Measurements from ENCODE around the gene PRDM16. TPM values are rescaled to one million over a fixed set of nuclear protein-coding genes. Genes with fewer than 3 reads are reported as not detected.

The PRDM16 gene
- total RNA-seq, 1 experiment from 2014 or later, result not detected

DNA sequence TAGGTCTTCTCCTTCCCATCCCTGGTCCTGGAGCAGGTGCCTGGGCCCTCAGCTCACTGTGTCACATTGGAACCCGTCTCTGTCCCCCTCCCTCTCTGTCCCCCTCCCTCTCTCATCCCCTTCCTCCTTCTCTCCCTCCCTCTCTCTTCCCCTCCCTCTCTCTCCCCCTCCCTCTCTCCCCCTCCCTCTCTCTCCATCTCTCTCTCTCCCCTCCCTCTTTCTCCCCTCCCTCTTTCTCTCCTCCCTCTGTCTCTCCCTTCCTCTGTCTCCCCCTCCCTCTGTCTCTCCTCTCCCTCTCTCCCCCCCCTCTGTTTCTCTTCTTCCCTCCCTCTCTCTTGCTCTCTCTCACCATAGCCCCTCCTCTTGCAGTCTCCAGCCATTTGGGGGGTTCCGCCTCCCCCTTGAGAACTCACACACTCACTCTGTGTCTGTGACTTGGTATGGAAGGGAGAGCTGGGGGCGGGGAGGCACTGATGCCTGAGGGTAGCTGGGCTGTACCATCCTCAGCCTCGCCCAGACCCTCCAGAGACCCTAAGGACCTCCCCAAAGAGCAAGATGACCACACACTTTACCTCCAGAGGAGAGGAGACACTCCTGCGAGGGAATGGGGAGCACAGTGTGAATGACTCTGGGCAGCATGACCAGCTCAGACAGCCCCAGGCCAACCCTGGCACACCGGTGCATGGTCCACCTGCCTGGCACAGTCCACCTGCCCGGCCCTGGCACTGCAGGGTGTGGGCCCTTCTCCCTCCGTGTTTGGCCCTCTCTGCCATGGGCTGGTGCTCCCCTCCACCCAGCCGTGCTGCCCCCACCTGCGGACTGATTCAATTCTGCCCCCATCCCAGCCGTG, 282.7 kb downstream of the PRDM16 start:
- DNase-seq (ENCODE audit: low spot score), result no peak

DNA sequence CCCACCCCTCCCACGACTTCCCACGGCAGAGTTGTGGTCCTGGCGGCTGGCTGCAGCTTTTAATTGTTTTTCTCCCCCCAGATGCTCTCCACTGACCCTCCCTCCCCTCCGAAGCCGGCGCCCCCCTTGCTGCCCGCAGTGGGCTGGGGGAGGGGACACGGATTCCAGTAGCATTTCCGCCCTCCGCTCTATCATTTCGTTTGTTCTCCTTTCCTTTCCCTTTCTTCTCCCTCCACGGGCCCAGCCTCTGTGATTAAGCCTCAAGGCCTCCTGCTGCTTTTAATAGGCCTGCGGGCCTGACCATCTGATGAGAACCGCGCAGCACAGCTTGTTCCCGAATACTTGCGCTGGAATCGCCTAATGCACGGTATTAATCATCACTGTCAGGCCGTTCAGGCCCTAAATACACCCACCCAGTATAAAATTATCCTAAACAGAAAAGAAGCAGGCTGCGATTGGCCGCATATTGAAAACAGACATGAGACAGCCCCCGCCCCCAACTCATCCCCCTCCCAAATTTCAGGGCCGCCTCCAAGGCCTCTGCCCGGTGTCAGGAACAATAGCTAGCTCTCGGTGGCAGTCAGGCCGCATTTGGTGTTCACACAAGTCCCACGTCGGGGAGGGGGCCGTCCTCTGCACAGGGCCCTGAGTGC, 283.4 kb downstream of the PRDM16 start:
- DNase-seq (ENCODE audit: low spot score), result no peak

DNA sequence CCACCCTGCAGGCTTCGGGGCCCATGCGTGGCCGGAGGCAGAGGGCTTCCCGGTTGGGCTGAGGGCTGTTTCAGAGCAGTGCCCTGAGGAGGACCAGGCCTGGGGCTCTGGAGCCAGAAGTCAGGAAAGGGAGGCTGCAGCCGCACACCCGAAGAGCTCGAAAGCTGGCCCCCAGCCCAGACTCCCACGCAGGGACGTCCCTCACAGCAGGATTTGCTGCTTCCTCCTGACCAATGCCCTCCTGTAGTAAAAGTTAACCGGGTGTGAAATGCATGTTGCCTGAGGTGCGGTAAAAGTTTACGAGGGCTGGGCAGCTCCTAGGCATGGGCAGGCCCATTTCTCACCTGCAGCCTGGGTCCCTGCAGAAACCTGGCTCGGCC, 283.9 kb downstream of the PRDM16 start:
- DNase-seq (ENCODE audit: low spot score), result no peak

DNA sequence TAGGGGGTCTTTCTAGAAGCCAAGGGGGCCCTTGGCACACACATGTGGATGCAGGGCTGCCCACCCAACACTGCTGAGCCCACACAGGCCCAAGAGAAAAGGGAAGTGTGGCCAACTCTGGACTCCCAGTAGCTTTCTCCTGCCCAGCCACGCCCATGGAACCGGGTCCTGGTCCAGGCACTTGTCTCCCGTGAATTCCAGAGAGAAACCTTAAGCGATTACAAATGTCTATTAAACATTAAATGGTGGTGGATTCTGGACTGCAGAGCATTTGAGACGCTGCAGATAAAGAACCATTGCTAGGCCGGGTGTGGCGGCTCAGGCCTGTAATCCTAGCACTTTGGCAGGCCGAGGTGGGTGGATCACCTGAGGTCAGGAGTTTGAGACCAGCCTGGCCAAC, 284.9 kb downstream of the PRDM16 start:
- DNase-seq (ENCODE audit: low spot score), result no peak

DNA sequence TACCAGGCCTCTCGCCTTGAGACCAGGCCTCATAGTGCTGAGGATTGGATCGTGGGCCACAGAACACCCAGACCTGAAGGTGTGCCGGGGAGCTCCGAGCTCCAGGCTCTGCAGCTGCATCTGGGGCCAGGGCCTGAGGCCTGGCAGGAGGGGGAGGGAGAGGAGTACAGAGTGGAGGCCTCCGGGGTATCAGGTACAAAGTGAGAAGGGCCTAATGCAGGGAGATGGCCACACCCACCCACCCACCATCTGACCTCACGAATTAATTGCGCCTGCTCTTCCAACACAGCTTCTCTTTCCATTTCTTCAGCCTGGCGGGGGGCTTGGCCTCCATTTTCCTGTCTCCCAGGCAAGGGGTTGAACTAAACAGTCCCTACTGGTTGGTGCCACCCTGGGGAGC, 286.1 kb downstream of the PRDM16 start:
- no peak for DNase-seq (ENCODE audit: low spot score)

DNA sequence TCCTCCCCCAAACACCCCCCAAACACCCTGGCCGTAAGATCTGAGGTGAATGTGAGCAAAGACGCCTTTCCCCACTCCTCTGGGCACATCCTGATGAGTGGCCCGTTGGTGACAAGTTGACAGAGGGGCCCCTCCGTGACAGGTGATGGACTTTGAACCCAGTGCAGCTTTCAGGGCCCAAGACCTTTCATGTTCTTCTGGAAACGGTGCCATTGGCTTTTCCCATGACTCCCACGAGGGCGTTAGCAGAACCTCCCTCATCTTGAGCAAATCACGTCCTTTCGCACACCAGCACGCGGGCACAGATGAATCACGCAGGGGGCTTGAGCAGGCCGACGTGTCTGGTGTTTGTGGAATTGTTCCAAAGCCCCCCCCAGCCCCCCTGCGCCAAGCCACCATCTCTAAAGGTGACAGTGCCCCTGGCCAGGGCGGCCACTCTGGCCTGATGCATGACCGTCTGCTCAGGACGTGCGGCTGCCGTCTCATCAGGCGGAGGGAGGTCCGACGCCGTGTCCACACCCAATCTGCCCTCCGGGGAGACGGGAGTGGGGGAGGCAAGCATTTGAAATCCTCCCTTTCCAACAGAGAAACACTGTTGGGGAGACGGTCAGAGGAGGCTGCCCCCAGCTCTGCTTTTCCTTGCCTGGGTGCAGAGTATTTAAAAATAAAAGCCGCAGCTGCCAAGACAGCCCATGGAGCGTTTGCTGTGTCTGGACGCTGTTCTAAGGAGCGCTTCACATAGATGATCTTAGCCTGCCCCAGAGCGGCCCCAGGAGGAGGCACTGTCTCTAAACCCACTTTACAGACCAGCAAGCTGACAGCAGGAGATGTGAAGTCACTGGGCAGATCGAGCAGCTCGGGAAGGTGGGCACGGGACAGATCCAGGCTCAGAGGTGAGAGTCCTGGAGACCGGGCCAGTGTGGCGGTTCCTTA, 287.2 kb downstream of the PRDM16 start:
- no peak for DNase-seq (ENCODE audit: low spot score)

DNA sequence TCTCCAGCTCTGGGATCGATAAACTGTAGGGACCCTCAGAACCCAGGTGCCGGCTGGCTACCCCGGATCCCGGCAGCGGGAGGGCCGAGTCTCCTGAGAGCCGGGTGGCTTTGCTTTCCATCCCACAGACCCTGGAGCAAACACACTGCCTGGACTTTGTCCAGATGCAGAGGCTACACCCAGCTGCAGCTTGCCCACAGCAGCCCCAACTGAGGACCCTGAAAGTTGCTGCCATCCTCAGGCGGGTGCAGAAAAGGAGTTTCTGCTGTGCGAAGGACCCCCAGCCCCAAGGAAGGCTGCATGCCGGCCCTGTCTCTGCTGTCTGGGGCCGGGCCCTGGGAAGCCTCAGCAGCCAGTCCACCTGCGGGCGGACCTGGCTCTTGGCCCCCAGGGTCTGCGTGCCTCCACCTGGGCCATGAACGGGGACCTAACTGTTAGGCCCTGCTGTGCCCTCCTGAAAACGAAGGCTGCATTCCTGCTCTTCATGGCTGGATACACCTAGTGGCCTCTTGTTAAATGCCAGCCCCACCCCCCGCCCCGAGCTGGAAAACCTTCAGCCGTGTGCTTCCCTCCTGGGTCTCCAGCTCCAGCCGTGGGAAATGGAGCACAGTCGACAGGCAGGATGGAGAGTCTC, 287.9 kb downstream of the PRDM16 start:
- no peak for DNase-seq (ENCODE audit: low spot score)

DNA sequence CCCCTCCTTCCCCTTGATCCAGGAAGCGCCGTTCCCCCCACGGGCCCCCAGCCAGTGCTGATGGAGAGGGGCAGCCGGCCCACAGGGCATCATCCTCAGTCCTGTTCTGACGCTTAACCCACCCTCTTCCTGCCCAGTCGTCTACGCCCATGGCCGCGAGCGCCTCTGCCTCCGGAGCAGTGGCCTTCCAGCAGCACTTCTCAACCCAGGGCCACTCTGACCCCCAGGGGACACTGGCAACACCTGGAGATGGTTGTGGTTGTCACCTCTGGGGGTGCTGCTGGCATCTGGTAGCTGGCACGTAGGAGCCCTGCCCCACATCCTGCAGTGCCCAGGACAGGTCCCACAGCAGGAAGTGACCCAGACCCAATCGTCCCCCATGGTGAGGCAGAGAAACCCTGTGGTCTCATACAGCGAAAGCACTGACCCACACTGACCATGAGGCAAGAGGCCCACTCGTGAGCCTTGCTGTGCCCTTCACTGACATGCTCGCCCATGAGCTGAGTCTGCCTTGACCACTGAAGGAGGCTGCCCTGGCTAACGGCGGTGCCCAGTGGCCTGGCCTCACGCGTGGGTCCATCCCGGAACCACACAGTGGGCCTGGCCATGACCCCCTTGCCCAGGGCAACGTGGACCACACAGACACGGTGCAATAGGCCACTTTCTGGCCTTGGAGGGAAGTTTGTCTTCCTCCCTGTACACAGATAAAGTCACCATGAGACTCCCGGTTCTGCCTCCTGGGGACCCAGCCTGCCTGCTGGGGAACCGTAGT, 288.7 kb downstream of the PRDM16 start:
- DNase-seq (ENCODE audit: low spot score), result no peak

DNA sequence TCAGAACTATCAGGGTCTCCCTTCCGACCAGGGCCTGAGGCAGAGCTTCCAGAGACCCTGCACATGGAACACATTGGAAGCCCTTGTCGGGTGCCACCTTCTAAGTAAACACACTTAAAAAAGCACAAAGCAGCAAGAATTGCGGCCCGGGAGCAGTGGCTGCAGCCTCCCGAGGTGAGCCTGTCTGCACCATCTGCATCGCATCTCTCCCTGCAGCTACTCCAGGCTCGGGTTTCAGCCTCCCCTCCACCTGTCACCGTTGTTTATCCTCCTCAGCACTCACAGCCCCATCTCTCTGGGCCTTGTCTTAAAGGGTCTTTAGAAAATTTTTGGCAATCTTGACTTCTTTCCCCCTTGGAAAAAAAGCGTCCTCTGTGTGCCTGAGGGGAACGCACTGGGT, 290.3 kb downstream of the PRDM16 start:
- no peak for DNase-seq (ENCODE audit: low spot score)

DNA sequence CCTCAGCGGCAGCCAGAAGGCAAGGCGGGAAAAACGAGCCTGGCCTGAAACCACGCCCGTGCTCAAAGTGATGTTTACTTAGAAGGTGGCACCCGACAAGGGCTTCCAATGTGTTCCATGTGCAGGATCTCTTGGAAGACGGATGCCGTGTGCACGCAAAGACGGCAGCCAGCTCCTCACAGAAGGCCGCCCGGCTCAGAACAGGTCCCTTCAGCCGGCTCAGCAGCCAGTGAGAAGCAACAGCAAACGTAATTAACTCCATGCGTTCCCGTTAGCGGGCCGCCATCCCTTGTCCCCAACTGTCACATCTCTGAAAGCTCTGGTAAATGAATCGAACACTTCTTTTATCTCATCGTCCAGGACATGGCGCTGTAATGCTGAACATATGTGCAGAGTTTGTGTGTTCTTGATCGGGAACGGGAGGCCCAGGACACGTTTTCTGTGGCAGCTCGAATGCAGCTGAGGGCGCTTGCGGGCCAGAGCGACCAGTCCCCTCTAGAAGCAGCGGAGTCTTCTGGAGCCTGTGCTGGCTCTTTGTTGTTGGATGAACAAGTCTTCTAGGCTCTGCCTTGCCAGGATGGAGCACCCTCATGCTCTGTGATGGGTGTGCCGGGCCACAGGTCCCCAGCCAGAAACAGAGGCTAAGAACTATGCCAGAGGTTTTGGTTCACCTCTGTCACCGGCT, 290.9 kb downstream of the PRDM16 start:
- DNase-seq (ENCODE audit: low spot score), result no peak

DNA sequence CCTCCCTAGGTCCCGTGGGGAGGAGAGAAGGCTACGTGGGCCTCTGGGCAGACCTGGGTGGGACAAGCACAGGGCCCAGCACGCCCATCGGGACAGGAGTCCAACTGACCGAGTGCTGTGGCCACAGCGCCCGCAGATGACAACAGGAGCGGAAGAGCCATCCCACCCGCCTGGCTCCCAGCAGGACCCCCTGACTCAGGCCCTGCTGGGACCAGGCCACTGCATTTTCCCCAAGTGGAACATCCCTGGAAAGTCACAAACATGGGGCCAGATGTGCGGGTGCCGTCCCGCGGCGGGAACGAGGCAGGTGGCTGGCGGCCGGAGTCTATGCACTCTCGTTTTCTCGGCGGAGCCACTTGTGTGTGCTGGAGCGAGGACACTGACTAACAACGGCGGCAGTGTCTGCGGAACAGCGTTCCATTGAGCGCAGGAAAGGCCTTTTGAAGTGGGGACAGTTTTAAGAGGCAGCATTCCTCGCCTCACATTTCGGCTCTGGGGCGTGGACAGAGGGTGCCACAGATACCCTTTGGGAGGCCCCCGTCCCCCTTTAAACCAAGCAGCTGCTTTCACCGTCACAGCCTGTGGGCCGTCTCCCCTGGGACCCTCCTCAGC, 291.7 kb downstream of the PRDM16 start:
- DNase-seq (ENCODE audit: low spot score), result no peak

DNA sequence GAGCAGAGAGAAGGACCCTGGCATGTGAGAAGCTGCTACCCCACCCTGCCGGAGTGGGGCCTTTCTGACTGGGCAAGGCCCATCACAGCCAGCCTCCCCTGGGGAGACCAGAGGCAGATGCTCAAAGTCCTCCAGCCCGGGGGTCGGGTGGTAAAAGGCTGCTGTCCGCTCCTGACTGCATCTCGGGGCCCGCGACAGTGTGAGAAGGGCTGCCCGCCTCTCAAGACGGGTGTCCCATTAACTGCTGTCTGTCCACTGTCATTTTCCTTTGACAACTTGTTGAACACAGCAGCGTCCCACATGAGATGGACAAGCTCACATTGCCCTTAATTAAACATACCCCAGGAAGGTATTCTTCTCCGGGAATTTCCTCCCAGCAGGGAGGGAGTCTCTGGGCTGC, 294.0 kb downstream of the PRDM16 start:
- DNase-seq (ENCODE audit: low spot score), result no peak

DNA sequence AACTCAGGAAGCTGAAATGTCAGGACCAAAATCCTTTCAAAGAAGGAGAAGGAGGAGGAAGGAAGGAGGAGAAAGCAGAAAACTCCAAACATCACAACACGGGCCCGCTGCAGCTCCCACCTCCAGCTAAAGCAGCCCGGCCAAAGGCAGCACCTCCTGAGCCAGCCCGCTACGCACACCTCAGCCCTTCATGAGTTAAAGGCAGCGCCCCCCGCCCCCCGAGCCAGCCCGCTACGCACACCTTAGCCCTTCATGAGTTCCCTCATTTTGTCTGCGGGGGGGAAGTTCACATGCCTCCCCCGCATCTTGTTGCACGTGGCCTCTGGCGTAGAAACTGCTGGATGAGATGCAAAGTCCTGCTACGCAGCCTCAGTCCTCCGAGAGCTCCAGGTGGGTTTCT, 294.8 kb downstream of the PRDM16 start:
- no peak for DNase-seq (ENCODE audit: low spot score)

DNA sequence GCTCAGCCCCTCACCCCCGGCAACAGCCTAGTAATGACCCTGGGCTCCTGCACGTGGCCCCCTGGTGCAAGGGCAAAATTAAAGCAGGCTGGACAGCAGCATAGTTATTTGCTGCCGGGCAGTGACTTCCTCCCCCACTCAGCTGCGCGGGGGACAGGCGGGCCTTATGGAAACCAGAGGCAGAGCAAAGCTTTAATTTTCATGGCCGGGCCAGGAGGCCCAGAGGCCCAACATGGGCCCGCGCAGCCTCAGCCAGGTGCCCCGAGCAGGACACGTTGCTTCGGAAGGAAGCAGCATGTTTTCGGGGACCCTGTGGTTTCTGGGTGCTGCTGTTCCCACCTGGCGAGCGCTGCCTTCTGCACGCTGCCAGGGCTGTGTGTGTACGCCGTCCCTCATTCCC, 295.5 kb downstream of the PRDM16 start:
- no peak for DNase-seq (ENCODE audit: low spot score)

DNA sequence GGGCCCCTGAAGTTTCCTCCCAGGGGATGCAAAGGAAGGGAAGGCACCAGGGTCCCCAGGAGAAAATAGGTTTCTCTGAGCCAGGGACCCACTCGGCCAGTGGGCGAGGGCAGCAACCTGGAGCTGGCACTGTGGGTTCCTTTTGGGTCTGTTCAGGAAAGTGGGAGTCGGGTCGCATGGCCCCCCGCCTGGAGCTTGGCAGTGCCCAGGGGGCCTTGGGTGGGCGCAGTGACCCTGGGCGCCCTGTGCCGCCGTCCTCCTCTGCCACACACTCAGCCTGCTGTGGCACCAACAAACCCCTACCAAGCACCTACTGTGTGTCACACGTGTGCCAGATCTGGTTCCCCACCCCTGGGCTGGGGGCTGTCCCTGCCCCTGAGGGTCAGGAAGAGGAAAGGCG, 296.0 kb downstream of the PRDM16 start:
- DNase-seq (ENCODE audit: low spot score), result no peak

DNA sequence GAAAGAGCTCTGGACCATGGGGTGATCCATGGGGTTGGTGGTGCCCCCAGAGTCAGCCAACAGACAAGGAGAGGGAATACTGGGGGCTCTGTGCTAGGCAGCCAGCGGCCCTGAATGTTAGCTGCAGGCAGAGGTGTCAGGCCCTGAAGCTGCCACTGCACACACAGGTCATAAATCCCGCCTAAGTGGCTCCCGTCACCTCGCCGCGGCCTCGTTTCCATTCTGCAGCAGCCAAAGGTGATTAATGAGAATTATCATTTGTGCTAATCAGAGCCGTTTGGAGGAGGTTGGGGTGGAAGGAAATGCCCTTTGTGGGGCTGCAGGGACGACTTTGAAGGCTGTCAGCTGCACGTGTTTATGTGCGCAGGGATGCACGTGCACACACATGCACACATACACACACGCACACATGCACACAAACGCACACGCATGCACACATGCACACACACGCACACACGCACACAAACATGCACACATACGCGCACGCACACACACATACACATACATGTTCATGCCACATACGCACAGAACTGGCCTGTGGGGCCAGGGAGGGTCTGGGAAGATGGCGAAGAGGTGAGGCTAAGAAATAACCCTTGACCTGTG, 296.6 kb downstream of the PRDM16 start:
- DNase-seq (ENCODE audit: low spot score), result no peak

DNA sequence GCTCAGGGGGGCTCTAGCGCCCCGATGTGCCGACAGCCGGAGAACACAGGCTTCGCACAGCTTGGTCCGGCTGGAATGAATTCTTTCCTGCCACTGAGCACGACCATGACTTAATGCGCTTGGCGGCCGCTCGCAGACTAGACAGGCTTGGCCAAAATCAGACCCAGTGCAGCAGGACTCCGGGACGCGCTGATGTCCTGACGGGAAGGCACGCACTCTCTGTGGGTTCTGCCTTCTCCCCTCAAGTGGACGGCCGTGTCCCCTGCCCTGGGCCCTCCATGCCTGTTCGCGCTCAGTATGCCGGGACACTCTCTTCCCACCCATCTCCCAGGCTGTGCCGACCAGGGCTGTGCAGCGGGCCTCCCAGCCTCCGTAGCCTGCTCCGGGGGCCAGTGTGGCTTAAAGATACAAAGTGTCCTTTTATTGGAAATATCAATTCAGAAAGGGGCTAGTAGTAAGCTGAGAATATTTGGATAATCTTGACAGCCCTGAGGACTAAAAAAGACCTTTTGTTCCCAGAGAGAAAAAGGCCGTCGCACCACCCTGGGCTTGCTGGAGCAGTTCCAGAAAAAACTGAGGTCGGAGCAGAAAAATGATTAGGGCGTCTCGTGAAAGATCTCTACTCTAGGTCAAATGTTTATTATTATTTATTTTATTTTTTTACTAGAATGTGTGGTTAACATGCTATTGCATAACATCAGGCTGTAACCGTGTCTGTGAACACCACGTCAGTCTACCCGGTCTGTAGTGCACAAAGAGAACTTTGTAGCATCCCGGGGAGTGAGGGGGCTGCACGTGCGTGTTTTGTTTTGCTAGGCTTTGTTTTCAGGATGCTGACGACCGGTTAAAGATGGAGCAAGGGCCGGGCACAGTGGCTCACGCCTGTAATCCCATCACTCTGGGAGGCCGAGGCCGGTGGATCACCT, 297.4 kb downstream of the PRDM16 start:
- DNase-seq (ENCODE audit: low spot score), result no peak

DNA sequence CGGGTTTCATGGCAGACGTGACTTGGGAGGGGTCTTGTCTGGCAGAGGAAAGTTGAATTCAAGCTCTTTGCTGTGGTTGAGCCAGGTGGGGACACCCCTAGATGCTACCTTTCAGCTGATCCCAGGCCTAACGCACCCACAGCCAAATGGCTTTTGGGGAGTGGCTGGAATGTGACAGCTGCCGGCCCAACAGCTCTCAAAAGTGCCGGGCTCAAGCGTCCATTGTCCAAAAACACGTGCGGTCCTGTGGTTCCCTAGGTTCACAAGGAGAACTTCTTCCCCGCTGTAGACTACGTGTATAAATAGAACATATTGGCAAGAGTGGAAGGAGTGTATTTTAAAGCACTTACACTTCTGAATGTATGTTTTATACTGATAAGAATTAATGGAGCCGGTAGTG, 298.4 kb downstream of the PRDM16 start:
- DNase-seq (ENCODE audit: low spot score), result no peak

Data from HT-29 (cell line).